Gastroesophageal sphincter (tissue), 3 donors: Measurements from ENCODE around the gene NEFH.

Source experiments
- CTCF ChIP-seq, 4 experiments: fragments of 200-600 bp in 2 of 4; fragments of 450-650 bp in 2 of 4; sonication (generic) in 1 of 4; IDR thresholded peaks; one replicate each; pipeline ENCODE4 v1.5.1; 2017 to 2019; ENCODE audit warnings: antibody characterized with exemption in 4 of 4, mild to moderate bottlenecking in 2 of 4, moderate library complexity in 2 of 4
- POLR2A ChIP-seq, 2 donors: fragments of 450-650 bp; IDR thresholded peaks; one replicate each; pipeline ENCODE4 v1.6.1; 2017; ENCODE audit warnings: antibody characterized with exemption in 2 of 2, mild to moderate bottlenecking in 2 of 2, moderate library complexity in 1 of 2

- TF ChIP-seq CTCF (IDR thresholded peaks at IDR 0.05) (no peak), POLR2A (IDR thresholded peaks at IDR 0.05) (no peak)
Measured at GRCh38 chr22:29479417-29480261, at the start of gene NEFH.
